AG10803 (cell line): ENCODE measurements around the gene KDF1.

ENCODE experiments used
- DNase-seq: peaks from one replicate; pipeline ENCODE4 v3.0.0; 2010; ENCODE audit warnings: low read depth
- H3K4me3 ChIP-seq: 2 replicates; pipeline ENCODE4 v1.5.1; 2011; ENCODE audit warnings: mild to moderate bottlenecking, low read length, control low read depth
- TF ChIP-seq, protein P1 (sequence below): conservative IDR thresholded peaks from 2 replicates; pipeline ENCODE4 v1.5.1; 2011; ENCODE audit warnings: mild to moderate bottlenecking, low read length, control low read depth, inconsistent platforms

Gene KDF1

GRCh38 chr1:26942656-26943055, 17.6 kb downstream of the KDF1 start:
- DNase-seq: no peak
- TF ChIP-seq, protein P1, sequence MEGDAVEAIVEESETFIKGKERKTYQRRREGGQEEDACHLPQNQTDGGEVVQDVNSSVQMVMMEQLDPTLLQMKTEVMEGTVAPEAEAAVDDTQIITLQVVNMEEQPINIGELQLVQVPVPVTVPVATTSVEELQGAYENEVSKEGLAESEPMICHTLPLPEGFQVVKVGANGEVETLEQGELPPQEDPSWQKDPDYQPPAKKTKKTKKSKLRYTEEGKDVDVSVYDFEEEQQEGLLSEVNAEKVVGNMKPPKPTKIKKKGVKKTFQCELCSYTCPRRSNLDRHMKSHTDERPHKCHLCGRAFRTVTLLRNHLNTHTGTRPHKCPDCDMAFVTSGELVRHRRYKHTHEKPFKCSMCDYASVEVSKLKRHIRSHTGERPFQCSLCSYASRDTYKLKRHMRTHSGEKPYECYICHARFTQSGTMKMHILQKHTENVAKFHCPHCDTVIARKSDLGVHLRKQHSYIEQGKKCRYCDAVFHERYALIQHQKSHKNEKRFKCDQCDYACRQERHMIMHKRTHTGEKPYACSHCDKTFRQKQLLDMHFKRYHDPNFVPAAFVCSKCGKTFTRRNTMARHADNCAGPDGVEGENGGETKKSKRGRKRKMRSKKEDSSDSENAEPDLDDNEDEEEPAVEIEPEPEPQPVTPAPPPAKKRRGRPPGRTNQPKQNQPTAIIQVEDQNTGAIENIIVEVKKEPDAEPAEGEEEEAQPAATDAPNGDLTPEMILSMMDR: no peak
- no peak overlapping the region for H3K4me3 ChIP-seq

- TF ChIP-seq, protein P1: no peak
- DNase-seq: no peak
- H3K4me3 ChIP-seq: no peak overlapping the region
Observed at GRCh38 chr1:26941311-26941710, 19.0 kb downstream of the KDF1 start.

GRCh38 chr1:26938659-26939025, 21.6 kb downstream of the KDF1 start:
- TF ChIP-seq, protein P1: no peak
- no peak for DNase-seq
- H3K4me3 ChIP-seq: no peak overlapping the region

- TF ChIP-seq, protein P1: no peak
- no peak for DNase-seq
- H3K4me3 ChIP-seq: no peak overlapping the region
Observed at GRCh38 chr1:26938004-26938658, 22.1 kb downstream of the KDF1 start.

- no peak for DNase-seq
- TF ChIP-seq, protein P1: no peak
- no peak overlapping the region for H3K4me3 ChIP-seq
Observed at GRCh38 chr1:26936823-26937222, 23.4 kb downstream of the KDF1 start.

DNA sequence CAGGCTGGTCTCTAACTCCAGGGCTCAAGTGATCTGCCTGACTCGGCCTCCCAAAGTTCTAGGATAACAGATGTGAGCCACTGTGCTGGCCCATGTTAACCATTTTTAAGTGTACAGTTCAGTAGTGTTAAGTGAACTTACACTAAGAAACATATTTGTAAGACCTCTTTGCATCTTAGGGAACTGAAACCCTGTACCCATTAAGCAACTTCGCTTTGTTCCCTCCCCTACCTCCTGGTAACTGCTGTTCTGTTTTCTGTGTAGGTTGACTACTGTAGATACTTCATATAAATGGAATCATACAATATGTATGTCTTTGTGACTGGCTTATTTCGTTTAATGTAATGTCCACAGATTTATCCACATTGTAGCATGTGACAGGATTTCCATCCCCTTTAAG, 27.7 kb downstream of the KDF1 start:
- TF ChIP-seq, protein P1: no peak
- H3K4me3 ChIP-seq: no peak overlapping the region
- no peak for DNase-seq

DNA sequence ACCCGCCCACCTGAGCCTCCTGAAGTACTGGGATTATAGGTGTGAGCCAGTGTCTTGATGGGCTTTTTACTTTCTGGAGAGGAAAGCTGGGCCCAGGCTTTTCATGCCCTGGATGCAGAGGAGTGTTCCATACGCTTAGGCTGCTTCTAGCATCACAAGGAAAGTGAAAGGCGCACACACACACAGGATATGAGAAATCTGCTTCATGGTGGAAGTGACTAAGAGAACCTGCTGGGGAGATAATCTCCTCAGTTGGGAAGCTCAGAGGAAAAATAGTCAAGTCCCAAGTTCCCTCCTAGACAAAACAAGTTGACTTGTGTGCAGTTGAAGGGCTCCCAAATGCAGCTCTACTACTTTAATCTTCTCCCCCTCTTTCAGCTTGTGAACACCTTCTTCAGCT, 36.6 kb downstream of the KDF1 start:
- TF ChIP-seq, protein P1: no peak
- H3K4me3 ChIP-seq: no peak overlapping the region
- no peak for DNase-seq
